SK-N-MC (cell line): ENCODE data around the gene GIPC2.

ENCODE experiments used
- DNase-seq: peaks from one replicate; pipeline ENCODE4 v3.0.0-alpha.2; 2011; ENCODE audit warnings: low read depth, low spot score
- H3K27ac ChIP-seq: fragments of 200-600 bp; sonication (generic); 2 replicates; pipeline ENCODE4 v1.5.1; 2016; ENCODE audit warnings: mixed run types
- H3K36me3 ChIP-seq: fragments of 200-600 bp; sonication (generic); 2 replicates; pipeline ENCODE4 v1.6.1; 2017; ENCODE audit warnings: antibody characterized with exemption, low read length, mixed read lengths; ENCODE audit not compliant: insufficient read depth
- H3K4me3 ChIP-seq: fragments of 200-600 bp; sonication (generic); 2 replicates; pipeline ENCODE4 v1.5.1; 2016
- H3K9ac ChIP-seq: fragments of 200-600 bp; sonication (generic); 2 replicates; pipeline ENCODE4 v1.8.0; 2017; ENCODE audit warnings: mixed run types, mixed read lengths; ENCODE audit not compliant: insufficient read length
- H3K9me3 ChIP-seq: fragments of 200-600 bp; sonication (generic); 2 replicates; pipeline ENCODE4 v1.6.1; 2017; ENCODE audit warnings: low read depth, mild to moderate bottlenecking, antibody characterized with exemption, low read length, moderate library complexity, mixed read lengths
- EZH2 ChIP-seq: fragments of 200-600 bp; sonication (generic); IDR thresholded peaks from one replicate; pipeline ENCODE4 v1.6.1; 2017; ENCODE audit warnings: antibody characterized with exemption
- FOXP2 ChIP-seq: optimal IDR thresholded peaks from 2 replicates; pipeline ENCODE3; 2011; ENCODE audit warnings: mild to moderate bottlenecking, moderate library complexity; ENCODE audit not compliant: insufficient read depth; ENCODE audit errors: extremely low read length, control extremely low read depth
- POLR2AphosphoS5 ChIP-seq: IDR thresholded peaks from 2 replicates; pipeline ENCODE4 v1.6.1; 2012; ENCODE audit warnings: mild to moderate bottlenecking, low read depth, low read length, borderline replicate concordance

GIPC2 gene

GRCh38 chr1:78070210-78070609 lies 24.4 kb downstream of the GIPC2 start:
- Histone ChIP-seq H3K9ac (no peak overlapping the region), H3K36me3 (no peaks in the 10 kb centered on the region), H3K27ac (no peak overlapping the region), H3K9me3 (no peaks in the 10 kb centered on the region; the same call in 1 of the 2 replicates), H3K4me3 (no peak overlapping the region)
- TF ChIP-seq POLR2AphosphoS5 (no peak), EZH2 (no peak), FOXP2 (no peak)
- no peak for DNase-seq

GRCh38 chr1:78070758-78071157 lies 25.0 kb downstream of the GIPC2 start:
- no peak for DNase-seq
- no peaks in the 10 kb centered on the region for H3K9me3 ChIP-seq
- no peak for TF ChIP-seq POLR2AphosphoS5
- TF ChIP-seq EZH2, result no peak
- TF ChIP-seq FOXP2, result no peak
- H3K36me3 ChIP-seq, result no peaks in the 10 kb centered on the region
- H3K4me3 ChIP-seq, result no peak overlapping the region
- H3K27ac ChIP-seq, result no peak overlapping the region
- H3K9ac ChIP-seq, result no peak overlapping the region

- TF ChIP-seq EZH2 (no peak), FOXP2 (no peak), POLR2AphosphoS5 (no peak)
- no peak overlapping the region for H3K27ac ChIP-seq
Observed at GRCh38 chr1:78071696-78072095, 25.9 kb downstream of the GIPC2 start.

GRCh38 chr1:78072216-78072615 lies 26.4 kb downstream of the GIPC2 start:
- Histone ChIP-seq H3K36me3 (no peaks in the 10 kb centered on the region), H3K27ac (no peak overlapping the region), H3K9ac (no peak overlapping the region), H3K4me3 (no peak overlapping the region), H3K9me3 (no peaks in the 10 kb centered on the region)
- DNase-seq, result no peak
- TF ChIP-seq POLR2AphosphoS5, result no peak
- no peak for TF ChIP-seq EZH2
- TF ChIP-seq FOXP2, result no peak

More at GRCh38 chr1:78071696-78072095, 25.9 kb downstream of the GIPC2 start:
- Histone ChIP-seq H3K36me3 (no peaks in the 10 kb centered on the region), H3K9me3 (no peaks in the 10 kb centered on the region), H3K9ac (no peak overlapping the region), H3K4me3 (no peak overlapping the region)
- DNase-seq, result no peak

- no peaks in the 10 kb centered on the region for H3K36me3 ChIP-seq
- H3K9me3 ChIP-seq, result no peaks in the 10 kb centered on the region
- DNase-seq, result no peak
- TF ChIP-seq POLR2AphosphoS5 (no peak), FOXP2 (no peak), EZH2 (no peak)
- no peak overlapping the region for H3K9ac ChIP-seq
- H3K4me3 ChIP-seq, result no peak overlapping the region
- H3K27ac ChIP-seq, result no peak overlapping the region
Observed at GRCh38 chr1:78073441-78073840, 27.7 kb downstream of the GIPC2 start.

GRCh38 chr1:78075621-78076020 lies 29.9 kb downstream of the GIPC2 start:
- TF ChIP-seq FOXP2 (no peak), EZH2 (no peak), POLR2AphosphoS5 (no peak)
- H3K27ac ChIP-seq, result no peak overlapping the region
- no peak for DNase-seq

GRCh38 chr1:78078358-78078757 lies 32.6 kb downstream of the GIPC2 start:
- Histone ChIP-seq H3K36me3 (no peaks in the 10 kb centered on the region), H3K9me3 (no peaks in the 10 kb centered on the region), H3K9ac (no peak overlapping the region), H3K4me3 (no peak overlapping the region), H3K27ac (no peak overlapping the region)
- DNase-seq, result no peak
- TF ChIP-seq FOXP2 (no peak), EZH2 (no peak), POLR2AphosphoS5 (no peak)

More at GRCh38 chr1:78075621-78076020, 29.9 kb downstream of the GIPC2 start:
- Histone ChIP-seq H3K9me3 (no peaks in the 10 kb centered on the region), H3K4me3 (no peak overlapping the region), H3K36me3 (no peaks in the 10 kb centered on the region), H3K9ac (no peak overlapping the region)

GRCh38 chr1:78079580-78079979 lies 33.8 kb downstream of the GIPC2 start:
- Histone ChIP-seq H3K4me3 (no peak overlapping the region), H3K27ac (no peak overlapping the region)

GRCh38 chr1:78080767-78081166 lies 35.0 kb downstream of the GIPC2 start:
- DNase-seq, result no peak
- Histone ChIP-seq H3K36me3 (no peaks in the 10 kb centered on the region), H3K4me3 (no peak overlapping the region), H3K9ac (no peak overlapping the region), H3K9me3 (no peaks in the 10 kb centered on the region), H3K27ac (no peak overlapping the region)
- TF ChIP-seq EZH2, result no peak
- no peak for TF ChIP-seq POLR2AphosphoS5
- TF ChIP-seq FOXP2, result no peak

More at GRCh38 chr1:78079580-78079979, 33.8 kb downstream of the GIPC2 start:
- no peak overlapping the region for H3K9ac ChIP-seq
- H3K36me3 ChIP-seq, result no peaks in the 10 kb centered on the region
- no peak for DNase-seq
- no peaks in the 10 kb centered on the region for H3K9me3 ChIP-seq
- TF ChIP-seq EZH2 (no peak), FOXP2 (no peak), POLR2AphosphoS5 (no peak)
